Activated CD8-positive, alpha-beta T cell treated with anti-CD3 and anti-CD28 coated beads for 36 hours (primary cell): ENCODE results near the gene FOSL1. TPM values are rescaled to one million over a fixed set of nuclear protein-coding genes. Genes with fewer than 3 reads are reported as not detected.

Source experiments
- ATAC-seq: fragments of 200-7000 bp; cut with Tn5 transposase; one replicate; pipeline ENCODE4 v1.10.0; 2021; ENCODE audit warnings: mild to moderate bottlenecking, moderate library complexity
- CTCF ChIA-PET: fragments of 350-600 bp; sonication (Branson Sonifier 250); formaldehyde crosslinking; loops from one replicate; lab custom pipeline; 2021; ENCODE audit warnings: antibody characterized with exemption; lab: Charles Lee
- POLR2A ChIA-PET: fragments of 350-600 bp; sonication (Branson Sonifier 250); formaldehyde crosslinking; loops from one replicate; lab custom pipeline; 2021; ENCODE audit warnings: antibody characterized with exemption; lab: Charles Lee
- DNase-seq: peaks from one replicate; pipeline ENCODE4 v3.0.0-alpha.2; 2020
- H3K27ac Mint-ChIP-seq: one replicate; pipeline ENCODE4 v1.8.0; 2021; ENCODE audit warnings: mild to moderate bottlenecking, mixed read lengths
- H3K27me3 Mint-ChIP-seq: one replicate; pipeline ENCODE4 v1.8.0; 2021; ENCODE audit warnings: mixed read lengths
- H3K36me3 Mint-ChIP-seq: one replicate; pipeline ENCODE4 v1.8.0; 2021; ENCODE audit warnings: low read depth, mixed read lengths
- H3K4me1 Mint-ChIP-seq: one replicate; pipeline ENCODE4 v1.8.0; 2021; ENCODE audit warnings: low read depth, mixed read lengths
- H3K4me3 Mint-ChIP-seq: one replicate; pipeline ENCODE4 v1.8.0; 2021; ENCODE audit warnings: mild to moderate bottlenecking, moderate library complexity, mixed read lengths
- H3K9me3 Mint-ChIP-seq: one replicate; pipeline ENCODE4 v1.8.0; 2021; ENCODE audit warnings: mixed read lengths
- CTCF ChIP-seq: fragments of 200-600 bp; IDR thresholded peaks from one replicate; pipeline ENCODE4 v1.8.0; 2022; ENCODE audit warnings: antibody characterized with exemption, mild to moderate bottlenecking
- intact Hi-C: fragments of 100-400 bp; cut with micrococcal nuclease; formaldehyde crosslinking; loops from one replicate; pipeline ENCODE4 v1.10.0; 2022
- total RNA-seq, 2 experiments: library from RNA; stranded (reverse); gene quantifications; one replicate each; pipeline ENCODE4 v1.2.3, GENCODE V29; 2021

Gene FOSL1
- total RNA-seq, 2 experiments from 2014 or later = 9.9 to 10.2 TPM

GRCh38 chr11:65865550-65866172 lies 34.5 kb downstream of the FOSL1 start:
- H3K27ac Mint-ChIP-seq = no peak overlapping the region
- ChIA-PET CTCF (interaction anchor here (12.3 kb wide), 1 partner anchor 22 kb away, joined by 283 read pairs; the partner anchor contains the start of genes CCDC85B and FIBP), POLR2A (interaction anchor here (1.2 to 29.8 kb wide), 3 partner anchors 8 to 33 kb away, joined by 3 to 560 read pairs (median 182); partner anchors contain the start of genes CCDC85B, CFL1, CTSW and FIBP)
- TF ChIP-seq CTCF = no peak
- no peak overlapping the region for H3K4me3 Mint-ChIP-seq
- no peaks in the 10 kb centered on the region for H3K9me3 Mint-ChIP-seq
- DNase-seq (no peak), ATAC-seq (no peak)
- no peaks in the 10 kb centered on the region for H3K27me3 Mint-ChIP-seq
- H3K36me3 Mint-ChIP-seq = peaks cover 43% of the 10 kb centered on the region
- peaks cover 26% of the 10 kb centered on the region for H3K4me1 Mint-ChIP-seq
- intact Hi-C loops = no loop called here

GRCh38 chr11:65864706-65865471 lies 35.3 kb downstream of the FOSL1 start:
- intact Hi-C loops = no loop called here
- TF ChIP-seq CTCF = no peak
- POLR2A ChIA-PET = interaction anchor here (1.2 to 29.8 kb wide), 3 partner anchors 8 to 32 kb away, joined by 3 to 560 read pairs (median 182); partner anchors contain the start of genes CCDC85B, CFL1, CTSW and FIBP
- H3K4me1 Mint-ChIP-seq = peaks cover 19% of the 10 kb centered on the region
- H3K4me3 Mint-ChIP-seq = no peak overlapping the region
- peaks cover 44% of the 10 kb centered on the region for H3K36me3 Mint-ChIP-seq
- CTCF ChIA-PET = interaction anchor here (12.3 kb wide), 1 partner anchor 23 kb away, joined by 283 read pairs; the partner anchor contains the start of genes CCDC85B and FIBP
- ATAC-seq (no peak), DNase-seq (no peak)
- H3K27me3 Mint-ChIP-seq = no peaks in the 10 kb centered on the region
- H3K9me3 Mint-ChIP-seq = no peaks in the 10 kb centered on the region
- no peak overlapping the region for H3K27ac Mint-ChIP-seq

DNA sequence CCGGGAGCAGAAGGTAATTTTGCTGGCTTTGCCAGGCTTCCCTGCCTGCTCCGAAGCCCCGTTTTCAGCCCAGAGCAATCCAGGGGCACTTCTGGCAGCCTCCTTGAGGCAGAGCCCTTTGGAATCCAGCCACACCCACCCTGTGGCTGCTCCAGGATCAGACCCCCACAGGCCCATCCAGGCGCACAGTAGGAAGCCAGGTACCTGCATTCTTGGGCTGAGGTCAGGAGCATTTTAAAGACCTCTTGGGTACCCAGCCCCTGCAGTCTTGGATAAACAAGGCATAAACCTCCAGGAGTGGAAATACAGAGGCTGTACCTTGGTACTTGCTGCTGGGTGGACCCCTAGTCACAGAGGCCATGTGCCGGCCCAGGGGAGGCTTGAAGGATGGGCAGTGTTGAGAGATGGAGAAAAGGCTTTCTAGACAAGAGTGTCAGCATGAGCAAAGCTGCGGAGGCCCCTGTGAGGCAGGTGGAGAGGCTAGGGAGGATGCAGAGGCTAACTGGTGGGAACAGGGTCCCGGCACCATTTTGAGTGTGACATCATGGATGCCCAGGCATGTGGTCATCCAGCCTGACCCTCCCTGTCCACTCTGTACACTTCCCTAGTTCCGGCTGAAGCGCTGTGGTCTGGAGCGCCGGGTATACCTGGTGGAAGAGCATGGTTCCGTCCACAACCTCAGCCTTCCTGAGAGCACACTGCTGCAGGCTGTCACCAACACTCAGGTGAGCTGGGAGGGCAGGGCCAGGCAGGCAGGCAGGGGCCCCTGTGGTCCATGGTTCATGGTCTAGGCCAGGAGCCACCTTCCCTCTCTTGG lies 36.1 kb downstream of the FOSL1 start:
- no peaks in the 10 kb centered on the region for H3K9me3 Mint-ChIP-seq
- no peak for ATAC-seq
- POLR2A ChIA-PET = interaction anchor here (1.3 to 29.8 kb wide), 4 partner anchors 5 to 249 kb away, joined by 3 to 560 read pairs (median 182); partner anchors contain the start of genes CCDC85B, CFL1, CTSW and EFEMP2
- TF ChIP-seq CTCF = no peak
- no peak overlapping the region for H3K27ac Mint-ChIP-seq
- no peak overlapping the region for H3K4me3 Mint-ChIP-seq
- intact Hi-C loops = no loop called here
- H3K27me3 Mint-ChIP-seq = no peaks in the 10 kb centered on the region
- peaks cover 16% of the 10 kb centered on the region for H3K4me1 Mint-ChIP-seq
- H3K36me3 Mint-ChIP-seq = peaks cover 44% of the 10 kb centered on the region
- peak; percentile 2 for DNase-seq
- CTCF ChIA-PET = interaction anchor here (12.3 kb wide), 1 partner anchor 24 kb away, joined by 283 read pairs; the partner anchor contains the start of genes CCDC85B and FIBP

- intact Hi-C loops = no loop called here
- POLR2A ChIA-PET = interaction anchor here (0.7 to 29.8 kb wide), 5 partner anchors 6 to 248 kb away, joined by 3 to 560 read pairs (median 3); partner anchors contain the start of genes CCDC85B, CTSW, EFEMP2 and FIBP
- Mint-ChIP-seq H3K27ac (peak overlapping the region; percentile 51), H3K27me3 (no peaks in the 10 kb centered on the region), H3K9me3 (no peaks in the 10 kb centered on the region), H3K36me3 (peaks cover 44% of the 10 kb centered on the region), H3K4me1 (peaks cover 16% of the 10 kb centered on the region), H3K4me3 (peak overlapping the region; percentile 90)
- no peak for TF ChIP-seq CTCF
- DNase-seq (no peak), ATAC-seq (no peak)
- CTCF ChIA-PET = interaction anchor here (1.4 to 12.3 kb wide), 2 partner anchors 8 to 25 kb away, joined by 6 to 283 read pairs; partner anchors contain the start of genes CCDC85B and FIBP
Measured at GRCh38 chr11:65862941-65863888, 37.0 kb downstream of the FOSL1 start.
